Hematopoietic multipotent progenitor cell treated with erythropoietin and hydrocortisone succinate and interleukin-3 and kit ligand, for 6 days (in vitro differentiated cells): ENCODE measurements around the gene EME2.

Experiments used
- DNase-seq: peaks from one replicate; pipeline ENCODE4 v3.0.0-alpha.2; 2015

EME2 gene

DNA sequence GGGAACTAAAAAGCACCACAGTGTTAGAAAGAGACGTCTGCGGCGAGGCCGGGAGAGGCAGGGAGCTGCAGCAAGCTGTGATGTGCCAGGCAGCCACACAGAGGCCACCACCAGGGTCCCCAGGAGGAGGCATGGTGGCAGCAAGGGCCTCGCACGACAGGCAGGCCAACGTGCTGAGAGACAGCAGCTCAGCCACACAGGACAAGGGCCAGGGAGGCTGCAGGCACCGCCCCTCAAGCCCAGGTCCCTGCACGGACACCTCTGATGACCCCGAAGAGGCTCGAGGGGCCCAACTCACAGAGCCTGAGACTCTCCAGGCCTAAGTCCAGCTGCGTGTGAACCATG is 48.3 kb downstream of the EME2 start:
- no peak for DNase-seq

DNA sequence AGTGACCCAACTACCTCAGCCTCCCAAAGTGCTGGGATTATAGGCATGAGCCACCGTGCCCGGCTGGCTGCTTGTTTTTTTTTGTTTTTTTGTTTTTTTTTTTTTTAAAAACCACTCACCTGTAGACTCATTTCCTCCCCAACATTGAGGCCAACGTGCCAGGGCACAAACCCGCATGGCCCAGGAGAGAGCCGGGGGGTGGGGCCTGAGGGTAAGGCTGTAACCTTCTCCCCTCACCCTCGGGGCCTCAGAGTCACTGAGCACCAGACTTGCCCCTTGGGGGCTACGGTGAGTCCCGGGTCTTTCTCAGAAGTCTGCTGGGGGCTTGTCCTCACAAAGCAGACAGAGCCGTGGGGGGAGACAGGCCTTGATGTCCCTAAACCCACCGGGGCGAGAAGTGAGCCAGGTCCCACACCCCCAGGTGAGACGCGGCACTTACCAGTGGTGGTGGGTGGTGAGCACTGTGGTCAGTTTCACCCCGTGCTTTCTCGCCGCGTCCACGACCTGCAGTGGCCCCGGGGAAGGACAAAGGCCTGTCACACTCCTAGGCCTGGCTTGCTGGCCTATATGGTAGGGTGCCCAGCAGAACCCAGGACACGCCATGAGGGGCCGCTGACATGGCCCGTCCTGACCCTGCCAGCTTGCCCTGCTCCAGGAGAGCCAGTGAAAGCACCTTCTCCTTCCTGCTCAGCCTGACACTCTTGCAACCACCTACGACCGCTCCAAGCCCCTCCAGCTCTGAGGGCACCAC is 49.4 kb downstream of the EME2 start:
- DNase-seq: no peak

- DNase-seq: no peak
These were observed 50.2 kb downstream of the EME2 start for GRCh38 chr16:1822801-1823200.

GRCh38 chr16:1823821-1824220 is 51.2 kb downstream of the EME2 start:
- peak; percentile 94 for DNase-seq

DNA sequence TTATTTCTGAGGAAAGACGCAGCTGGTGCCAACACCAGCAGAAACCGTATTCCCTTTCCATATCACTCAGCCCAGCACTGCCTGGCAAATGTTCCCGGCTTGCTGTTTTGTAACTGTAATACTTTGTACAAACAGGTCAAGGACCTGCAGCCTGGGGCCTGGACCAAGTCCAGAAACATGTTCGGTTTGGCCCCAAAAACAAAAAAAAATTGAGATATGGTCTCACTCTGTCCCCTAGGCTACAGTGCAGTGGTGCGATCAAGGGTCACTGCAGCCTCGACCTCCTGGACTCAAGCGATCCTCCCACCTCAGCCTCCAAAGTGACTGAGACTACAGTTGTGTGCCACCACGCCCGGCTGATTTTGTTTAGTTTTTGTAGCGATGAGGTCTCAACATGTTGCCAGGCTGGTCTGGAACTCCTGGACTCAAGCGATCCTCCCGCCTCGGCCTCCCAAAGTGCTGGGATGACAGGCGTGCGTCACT is 52.8 kb downstream of the EME2 start:
- DNase-seq: no peak
